ENCODE results near the gene FAT1.

The FAT1 gene

DNA sequence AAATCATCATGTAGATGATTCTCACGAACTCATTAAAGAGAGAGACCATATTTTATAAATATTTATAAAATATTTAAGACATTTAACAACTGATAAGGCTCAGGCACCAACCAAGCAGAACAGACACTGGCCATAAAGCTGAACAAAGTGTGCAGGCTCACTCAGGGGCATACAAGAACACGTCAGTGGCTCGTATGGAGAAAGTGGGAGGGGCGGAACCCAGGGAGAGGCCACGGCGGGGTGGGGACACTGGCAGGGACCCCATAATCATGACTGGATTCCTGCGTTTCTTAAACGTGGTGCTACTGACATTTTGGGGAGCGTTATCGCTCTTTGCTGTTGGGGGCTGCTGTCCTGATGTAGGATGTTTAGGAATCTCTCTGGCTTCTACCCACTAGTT lies 31.3 kb upstream of the FAT1 start:
- no peak for DNase-seq

DNA sequence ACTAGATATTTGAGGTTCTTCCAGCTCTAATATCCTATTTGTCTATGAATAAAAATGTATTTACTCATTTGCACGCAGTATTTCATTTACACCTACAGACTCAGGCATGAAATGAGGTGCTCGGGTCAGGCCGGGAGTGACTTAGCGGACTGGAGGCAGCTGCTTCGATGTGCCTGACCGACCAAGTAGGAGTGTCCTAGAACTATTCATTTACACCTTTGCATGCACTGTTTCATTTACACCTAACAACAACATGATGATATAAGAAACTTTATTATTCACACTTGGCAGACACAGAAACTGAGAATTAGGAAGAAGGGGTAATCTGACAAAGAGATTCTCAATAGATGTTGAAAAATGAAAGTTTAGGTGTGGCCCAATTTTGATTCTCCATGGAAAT lies 28.7 kb upstream of the FAT1 start:
- DNase-seq, result no peak

DNA sequence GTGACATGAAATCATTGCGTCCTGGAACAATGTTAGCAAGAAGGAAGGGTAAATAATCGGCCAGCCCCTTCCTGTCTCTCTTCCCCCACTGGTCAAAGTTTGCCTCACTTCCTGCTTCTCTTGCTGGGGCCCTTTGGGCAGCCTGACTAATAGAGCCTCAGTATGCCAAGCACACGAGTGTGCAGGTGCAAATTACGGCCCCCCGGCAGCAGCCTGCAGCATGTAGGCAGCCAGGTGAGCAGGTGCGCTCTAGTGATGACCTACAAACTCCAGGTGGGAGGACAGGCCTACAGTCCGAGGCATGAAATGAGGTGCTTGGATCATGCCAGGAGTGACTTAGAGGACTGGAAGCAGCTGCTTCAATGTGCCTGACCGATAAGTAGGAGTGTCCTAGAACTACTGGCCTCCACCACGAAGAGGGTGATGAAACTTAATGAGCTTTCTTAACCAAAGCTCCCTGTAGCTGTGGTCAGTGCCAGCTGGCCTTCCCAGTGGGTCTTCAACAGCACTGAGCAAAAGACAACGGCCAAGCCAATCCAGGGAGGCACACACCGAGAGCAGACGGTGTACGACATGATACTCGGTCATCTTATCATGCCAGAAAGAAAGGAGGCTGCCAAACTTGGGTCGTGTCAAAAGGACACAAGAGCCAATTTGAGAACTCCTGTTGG lies 26.1 kb upstream of the FAT1 start:
- DNase-seq, result no peak

DNA sequence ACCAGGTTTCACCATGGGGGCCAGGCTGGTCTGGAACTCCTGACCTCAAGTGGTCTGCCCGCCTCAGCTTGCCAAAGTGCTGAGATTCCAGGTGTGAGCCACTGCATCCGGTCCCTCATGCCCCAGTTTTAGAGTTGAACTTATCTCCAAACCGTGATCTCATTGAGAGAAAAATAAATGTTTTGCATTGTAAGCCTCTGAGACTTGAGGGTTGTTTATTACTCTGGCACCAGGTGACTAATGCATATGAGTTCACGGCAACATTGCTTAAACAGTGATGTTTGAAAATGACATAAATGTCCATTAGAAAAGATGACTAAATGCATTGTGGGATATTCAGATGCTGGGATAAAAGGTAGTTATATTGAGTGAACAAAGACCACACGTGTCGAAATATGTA lies 22.9 kb upstream of the FAT1 start:
- DNase-seq, result no peak

DNA sequence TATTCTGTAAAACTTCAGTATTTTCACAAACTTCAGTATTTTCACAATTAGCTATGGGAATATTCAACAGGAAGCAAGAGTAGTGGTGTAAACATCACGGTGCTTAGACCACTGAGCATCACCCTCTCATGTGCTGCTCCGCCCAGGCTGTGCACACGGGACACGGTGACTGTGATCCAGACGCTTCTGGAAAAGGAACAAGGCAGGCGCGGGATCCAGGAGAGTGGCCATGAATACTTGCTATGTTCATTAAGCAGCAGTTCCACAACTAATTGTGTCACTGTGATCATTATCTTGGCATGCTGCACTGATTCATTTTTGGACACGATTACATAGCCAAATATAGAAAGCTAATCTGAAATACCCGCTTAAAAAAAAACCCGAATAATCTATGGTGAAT lies 19.6 kb upstream of the FAT1 start:
- DNase-seq, result no peak

DNA sequence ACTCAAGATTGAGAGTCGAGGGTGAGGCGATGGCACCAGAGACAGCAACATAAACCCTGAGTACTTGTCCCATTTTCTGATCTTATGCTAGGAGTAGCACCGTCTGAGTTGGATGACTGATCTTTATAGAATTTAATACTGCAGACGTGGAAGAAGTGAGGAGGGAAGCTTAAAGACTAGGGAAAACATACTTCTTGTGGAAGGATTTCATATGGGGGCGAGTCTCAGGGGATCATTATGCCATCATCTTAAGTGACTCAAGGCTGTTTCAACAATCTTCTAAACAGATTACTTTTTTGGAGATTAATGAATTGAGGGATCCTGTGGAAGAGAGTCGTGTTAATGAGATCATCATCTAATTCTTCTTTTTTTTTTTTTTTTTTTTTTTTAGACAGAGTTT lies 17.2 kb upstream of the FAT1 start:
- no peak for DNase-seq

DNA sequence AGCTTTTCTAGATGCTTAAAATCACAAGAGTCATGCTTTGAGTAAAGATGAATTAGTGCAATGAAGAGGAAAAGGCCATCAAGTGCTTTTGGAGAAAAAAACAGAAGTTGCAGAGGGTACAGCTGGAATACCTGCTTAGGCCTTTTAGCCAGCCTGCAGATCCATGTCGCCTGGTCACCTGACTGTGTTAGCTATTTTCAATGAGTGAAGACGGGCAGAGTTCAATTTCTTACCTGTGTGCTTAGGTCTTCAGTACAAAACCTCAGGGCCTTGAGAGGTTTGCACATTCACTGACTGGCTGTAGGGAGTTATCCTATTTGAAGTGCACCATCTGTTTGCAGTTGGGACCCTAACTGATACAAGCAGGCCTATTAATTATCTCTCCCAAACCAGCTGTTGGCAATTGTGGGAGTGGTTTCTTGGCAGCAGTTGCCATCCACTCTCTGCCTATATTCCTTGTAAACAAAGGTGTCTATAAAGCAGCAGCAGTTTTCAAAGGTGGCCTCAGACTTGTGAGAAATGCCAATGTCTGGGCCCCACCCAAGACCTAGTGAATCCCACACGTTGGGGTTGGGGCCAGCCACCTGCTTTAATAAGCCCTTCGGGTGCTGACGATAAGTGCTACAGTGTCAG lies 16.3 kb upstream of the FAT1 start:
- DNase-seq, result no peak

DNA sequence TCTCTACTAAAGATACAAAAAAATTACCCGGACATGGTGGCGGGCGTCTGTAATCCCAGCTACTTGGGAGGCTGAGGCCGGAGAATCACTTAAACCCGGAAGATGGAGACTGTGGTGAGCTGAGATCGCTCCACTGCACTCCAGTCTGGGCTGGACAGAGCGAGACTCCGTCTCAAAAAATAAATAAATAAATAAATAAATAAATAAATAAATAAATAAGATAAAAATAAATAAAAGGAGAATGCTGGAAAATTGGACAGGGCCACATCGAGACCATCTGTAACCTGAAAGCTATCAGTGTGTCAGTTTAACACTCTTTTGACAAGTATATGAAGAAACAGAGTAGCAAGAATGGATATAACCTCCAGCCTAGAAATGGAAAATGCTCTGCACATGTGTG lies 15.7 kb upstream of the FAT1 start:
- DNase-seq, result no peak

DNA sequence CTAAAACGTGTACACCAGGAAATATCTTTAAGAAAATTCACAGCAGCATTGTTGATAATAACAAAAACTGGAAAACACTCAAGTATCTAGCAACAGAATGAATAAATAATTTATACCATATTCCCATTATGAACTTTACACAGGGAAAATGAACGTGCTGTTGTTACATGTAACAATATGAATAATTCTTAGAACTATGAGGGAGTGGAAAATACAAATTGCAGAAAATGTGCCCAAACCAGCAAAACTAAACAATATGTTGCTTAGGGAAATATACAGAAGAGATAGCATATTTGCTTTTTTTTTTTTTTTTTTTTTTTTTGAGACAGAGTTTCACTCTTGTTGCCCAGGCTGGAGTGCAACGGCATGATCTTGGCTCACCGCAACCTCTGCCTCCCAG lies 14.8 kb upstream of the FAT1 start:
- no peak for DNase-seq

DNA sequence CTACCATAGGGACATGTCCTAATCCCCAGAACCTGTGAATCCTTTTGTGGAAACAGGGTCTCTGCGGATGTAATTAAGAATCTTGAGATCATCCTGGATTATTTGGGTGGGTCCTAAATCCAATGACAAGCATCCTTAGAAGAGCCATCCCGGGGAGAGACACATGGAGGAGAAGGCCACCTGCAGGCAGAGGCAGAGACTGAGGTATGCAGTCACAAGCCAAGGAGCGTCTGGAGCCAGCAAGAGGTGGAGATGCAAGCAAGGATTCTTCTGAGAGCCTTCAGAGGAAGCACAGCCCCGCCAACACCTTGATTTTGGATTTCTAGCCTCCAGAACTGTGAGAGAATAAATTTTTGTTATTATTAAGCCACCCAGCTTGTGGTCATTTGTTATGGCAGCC lies 13.8 kb upstream of the FAT1 start:
- no peak for DNase-seq

DNA sequence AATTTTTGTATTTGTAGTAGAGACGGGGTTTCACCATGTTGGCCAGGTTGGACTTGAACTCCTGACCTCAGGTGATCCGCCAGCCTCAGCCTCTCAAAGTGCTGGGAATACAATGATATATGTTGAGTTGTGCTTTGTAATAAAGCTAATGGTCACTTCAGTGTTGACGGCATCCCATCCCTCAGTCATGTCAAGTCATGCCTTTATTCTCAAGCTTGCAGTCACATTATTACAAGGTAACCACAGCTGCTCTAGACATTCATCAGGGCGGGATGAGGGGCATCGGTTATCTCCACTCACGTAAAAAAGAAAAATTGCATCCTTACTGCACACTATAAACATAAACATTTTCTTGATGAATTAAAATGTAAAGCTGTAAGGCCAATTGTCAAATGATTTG lies 12.8 kb upstream of the FAT1 start:
- no peak for DNase-seq

DNA sequence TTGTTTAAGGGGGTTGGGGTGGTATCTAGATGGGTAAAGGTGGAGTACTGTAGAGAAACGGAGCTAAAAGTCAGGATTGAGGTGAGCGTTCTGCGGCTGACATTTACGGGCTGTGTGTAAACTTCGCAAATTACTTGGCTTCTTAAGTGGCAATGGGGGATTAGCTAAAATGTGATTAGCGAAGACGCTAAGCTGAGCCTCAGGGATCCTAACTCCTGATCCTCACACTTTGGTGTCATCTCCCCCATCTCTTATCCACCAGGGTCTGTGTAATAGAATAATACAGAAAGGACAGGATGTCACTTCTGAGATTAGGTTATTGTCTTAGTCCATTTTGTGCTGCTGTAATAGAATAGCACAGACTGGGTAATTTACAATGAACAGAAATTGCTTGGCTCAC lies 10.6 kb upstream of the FAT1 start:
- DNase-seq, result no peak

DNA sequence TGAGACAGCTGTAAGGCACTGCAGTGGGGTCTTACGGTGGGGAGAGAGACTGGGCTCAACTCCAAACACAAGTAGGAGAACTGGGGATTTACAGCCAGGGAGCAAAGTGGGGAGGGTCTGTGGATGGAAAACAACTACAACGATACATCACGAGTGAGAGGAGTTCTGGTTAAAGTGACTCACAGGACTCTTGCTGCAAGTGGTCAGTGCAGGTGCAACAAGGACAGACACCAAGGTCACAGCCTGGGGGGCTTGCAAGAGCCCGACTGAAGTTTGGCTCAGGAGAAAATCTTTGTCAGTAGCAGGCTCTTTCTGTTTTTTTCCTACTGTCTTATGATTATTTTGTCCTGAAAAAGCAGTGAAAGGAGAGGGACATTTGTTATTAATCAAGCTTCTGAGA lies 10.1 kb upstream of the FAT1 start:
- no peak for DNase-seq

DNA sequence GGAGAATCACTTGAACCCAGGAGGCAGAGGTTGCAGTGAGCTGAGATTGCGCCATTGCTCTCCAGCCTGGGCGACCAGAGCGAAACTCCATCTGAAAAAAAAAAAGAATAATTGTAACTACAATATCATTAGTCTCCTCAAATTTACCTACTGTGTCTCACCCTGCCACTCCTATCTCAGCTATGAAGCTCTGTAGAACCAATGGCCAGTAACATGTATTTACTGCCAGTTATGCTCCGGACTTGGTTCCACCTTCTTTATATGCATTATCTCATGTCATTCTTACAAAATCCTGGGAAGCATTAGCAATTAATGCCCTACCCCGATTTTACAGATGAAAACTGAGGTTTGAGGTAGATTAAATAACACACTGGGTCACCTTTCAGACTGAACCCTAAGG lies 7.0 kb upstream of the FAT1 start:
- DNase-seq, result no peak

DNA sequence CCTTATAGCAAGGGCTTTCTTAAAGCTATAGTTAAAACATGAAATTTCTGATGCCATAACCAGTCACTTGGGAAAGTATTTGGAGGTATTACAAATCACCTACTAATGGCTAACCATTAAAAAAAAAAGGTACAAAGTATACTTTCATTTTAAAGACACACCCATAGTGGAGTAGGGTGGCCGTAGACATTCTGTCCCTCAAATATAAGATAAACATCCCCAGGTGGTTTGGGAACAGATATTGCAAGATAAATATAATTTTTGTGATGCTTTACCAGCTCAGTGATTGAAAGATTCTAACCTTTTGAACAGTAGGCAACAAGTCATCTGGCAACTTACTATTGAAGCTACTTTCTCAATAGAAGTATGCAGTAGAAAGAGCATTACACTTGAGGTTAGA lies 6.2 kb upstream of the FAT1 start:
- no peak for DNase-seq

DNA sequence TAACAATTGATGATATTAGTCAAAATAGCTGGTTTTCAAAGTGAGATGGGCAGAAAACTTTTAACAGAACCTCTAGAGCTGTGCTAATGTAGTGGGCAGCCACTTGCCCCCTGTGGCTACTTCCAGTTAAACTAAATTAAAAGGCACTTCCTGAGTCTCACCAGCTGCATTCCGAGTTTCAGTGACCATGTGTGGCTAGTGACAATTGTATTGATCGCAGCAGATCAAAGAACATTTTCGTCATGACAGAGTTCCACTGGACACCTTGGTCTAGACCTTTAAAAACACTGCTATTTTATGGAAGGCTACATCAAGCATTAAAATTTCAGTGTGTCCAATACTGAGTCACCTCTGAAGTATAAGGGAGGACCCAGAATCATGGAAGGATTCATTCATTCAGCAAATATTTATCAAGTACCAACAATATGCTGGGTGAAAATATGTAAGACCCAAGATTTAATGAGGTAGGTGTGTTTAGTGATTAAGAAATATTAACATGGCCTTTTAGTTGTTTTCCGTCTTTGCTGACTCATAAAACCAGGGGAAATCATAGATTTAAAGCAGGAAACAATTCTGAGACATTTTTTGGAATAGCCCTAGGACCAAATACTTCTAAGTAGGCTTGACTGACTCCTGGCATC lies 5.1 kb upstream of the FAT1 start:
- no peak for DNase-seq

DNA sequence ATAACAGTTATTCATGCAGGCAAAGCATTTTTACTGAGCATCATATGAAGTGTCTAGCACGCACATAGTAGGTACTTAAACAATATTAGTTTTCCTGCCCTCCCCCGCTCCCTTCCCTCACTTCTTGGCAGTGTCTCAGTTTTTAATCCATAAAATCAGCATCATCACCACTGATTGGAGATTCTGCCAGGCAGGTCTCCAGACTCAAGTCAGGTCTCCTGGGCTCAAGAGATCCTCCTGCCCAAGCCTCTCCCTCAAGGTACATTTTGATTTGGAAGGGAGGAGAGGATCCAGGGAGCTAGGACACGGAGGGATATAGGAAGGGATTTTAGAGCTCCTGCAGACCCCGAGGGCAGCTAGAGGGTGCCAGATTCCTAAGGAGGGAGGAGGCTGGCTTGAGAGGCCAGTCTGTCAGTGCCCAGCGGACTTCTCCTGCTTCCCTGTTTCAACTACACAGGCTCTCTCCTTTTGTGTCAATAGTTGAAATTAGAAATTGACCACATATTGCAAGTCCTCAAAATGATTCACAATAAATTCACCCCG lies 4.4 kb upstream of the FAT1 start:
- DNase-seq, result no peak

DNA sequence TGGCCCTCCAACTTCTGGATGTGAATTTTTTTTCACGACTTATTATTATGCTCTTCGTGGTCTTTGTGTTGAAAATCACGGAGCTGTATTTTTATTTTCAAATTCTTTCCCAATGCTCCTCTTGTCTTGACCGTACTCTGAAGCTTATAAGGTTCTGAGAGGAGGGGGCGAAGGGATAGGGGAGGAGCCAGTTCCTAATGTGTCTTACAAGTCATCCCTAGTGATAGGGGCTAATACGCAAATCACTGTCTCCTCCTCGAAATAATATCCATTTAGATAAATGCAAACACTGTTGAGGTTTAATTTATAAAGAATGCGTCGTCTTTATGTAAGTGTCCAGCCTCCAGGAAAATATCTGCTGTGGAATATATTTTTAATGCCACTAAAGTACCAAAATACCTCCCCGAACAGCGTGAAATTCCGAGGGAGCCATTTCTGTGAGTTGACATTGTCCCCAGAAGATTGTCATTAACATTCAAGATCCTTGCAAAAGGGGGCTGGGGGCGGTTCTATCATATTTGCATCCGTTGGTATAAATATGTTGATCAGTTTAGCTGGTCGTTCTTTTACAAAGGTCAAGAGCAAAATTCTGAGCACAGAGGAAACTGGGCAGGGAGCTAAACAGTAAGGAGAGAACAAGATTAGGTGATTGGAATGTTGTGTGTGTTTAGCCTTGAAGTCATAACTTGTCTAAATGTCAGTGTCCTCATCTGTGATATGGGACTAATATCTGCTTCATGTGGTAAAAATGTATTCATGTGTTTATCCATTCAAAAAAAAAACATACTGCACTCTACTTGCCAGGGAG lies 3.7 kb upstream of the FAT1 start:
- no peak for DNase-seq

DNA sequence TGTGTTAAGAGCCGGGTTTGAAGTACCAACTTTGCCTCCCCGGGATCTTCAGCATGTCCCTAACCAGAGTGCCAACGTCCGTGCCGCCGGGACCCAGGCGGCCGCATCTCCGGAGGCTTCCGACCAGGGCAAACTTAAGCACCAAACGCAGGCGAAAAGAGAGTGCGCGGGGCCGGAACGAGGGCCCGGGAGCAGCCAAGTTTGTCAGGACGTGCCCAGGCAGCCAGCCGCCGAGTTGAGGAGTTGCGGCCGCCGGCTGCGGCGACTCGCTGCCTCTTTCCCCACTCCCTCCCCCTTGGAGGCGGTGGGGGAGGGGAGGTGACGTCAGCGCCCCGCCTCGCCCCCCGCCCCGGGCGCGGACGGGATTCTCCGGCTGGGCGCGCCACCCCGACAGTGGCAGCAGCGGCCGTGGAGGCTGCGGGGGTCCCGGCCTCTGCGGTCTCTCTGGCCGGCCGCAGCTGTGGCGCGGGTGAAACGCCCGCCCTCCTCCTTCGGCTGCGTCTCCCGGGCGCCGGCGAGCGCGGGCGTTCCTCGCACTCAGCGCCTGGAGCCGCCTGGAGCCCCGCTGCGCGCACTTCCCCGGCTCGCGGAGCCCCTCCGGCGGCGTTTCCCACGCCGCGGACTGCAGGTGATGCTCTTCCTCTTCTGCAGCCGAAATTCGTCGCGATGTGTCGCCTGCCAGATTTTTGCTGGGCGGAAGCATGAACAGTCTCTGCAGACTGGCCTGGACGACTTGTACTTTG lies 2.9 kb upstream of the FAT1 start:
- no peak for DNase-seq

DNA sequence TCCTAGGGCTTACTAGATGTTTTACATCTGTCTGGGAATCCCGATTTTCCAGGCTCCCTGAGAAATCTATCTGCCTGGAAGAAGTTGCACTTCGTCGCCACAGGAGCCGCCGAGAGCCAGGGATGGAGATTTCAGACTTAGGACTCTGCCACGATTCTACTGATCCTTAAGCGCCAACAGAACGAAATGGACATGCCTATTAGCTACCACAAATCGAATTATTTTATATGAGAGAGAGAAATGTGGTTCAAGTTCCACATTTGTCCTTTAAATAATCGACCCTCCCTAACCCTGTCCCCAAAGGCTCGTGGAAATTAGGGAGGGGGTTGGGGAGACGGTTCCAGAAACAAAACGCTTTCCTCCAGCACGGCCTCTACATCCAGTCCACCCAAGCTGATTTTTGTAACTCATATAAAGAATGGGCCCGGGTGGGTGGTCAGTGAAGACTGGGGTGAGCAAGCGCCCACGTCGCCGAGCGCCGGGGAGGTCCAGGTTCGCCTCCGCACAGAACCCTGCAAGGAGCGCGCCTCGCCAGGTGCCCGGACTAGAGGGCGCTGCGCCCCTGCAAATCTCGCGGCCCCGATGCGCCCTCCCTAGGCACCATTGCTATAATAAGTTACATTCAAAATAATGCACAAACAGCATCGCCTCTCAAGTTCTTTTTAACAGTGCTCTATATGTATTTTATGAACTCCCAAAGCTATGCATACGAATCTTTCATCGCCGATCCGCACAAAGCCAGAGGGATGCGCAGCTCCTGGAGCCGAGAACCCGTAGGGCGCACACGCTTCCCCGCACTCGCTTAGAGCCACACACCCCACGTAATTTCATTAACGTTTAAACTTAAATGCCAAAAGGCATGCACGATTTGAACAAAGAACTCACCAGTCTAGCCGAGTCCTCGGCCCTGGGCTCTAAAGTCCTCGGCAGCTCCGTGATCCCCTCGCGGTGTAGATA lies 2.1 kb upstream of the FAT1 start:
- DNase-seq, result no peak

DNA sequence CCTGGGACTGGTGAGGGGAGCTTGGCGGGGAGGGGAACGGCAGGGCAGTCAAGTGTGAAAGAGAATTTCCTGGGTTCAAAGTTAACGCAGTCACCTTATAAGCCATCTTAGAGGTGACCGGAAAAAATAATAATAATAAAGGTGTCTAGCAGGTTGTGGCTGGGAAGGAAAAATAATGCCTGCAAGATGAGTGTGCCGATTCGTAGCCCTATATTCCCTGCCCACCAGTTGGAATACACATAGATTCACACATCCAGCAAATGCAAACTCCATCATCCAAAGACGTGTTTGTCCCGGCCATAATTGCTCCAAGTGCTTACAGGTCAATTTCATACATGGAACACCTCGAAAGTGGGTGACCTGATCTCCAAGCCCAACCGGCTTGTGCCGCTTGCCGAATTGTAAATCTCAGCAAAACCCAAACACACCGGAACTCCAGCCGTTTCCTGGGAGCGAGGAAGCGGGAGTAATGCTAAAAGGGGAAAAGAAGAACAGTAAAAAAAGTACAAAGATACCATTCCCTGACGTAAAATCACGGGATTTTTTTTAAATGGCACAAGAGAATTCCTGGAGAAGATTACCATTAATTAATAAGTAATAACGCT lies 1.3 kb upstream of the FAT1 start:
- DNase-seq, result no peak

All from NCI-H2227 treated with DMSO at 0.1 percent for 48 hours (cell line).